ENCODE results near the gene KCNAB2.
"Not testable (repeated sequence)": the region's sequence is repeated elsewhere in the genome, so short reads cannot be mapped to it uniquely, and the experiment has no call there.

The KCNAB2 gene

GRCh38 chr1:6075748-6076147 is 30.1 kb downstream of the KCNAB2 start:
- no peak overlapping the region for H2AFZ ChIP-seq (ENCODE audit: low read length)
- H4K20me1 ChIP-seq (ENCODE audit: insufficient read depth, low read length): no peaks in the 10 kb centered on the region
- no peak overlapping the region for H3K27ac ChIP-seq (ENCODE audit: low read depth, low read length, poor library complexity, severe bottlenecking)
- H3K79me2 ChIP-seq (ENCODE audit: insufficient read depth, low read length): no peaks in the 10 kb centered on the region
- H3K27me3 ChIP-seq (ENCODE audit: insufficient read depth, low read length): no peaks in the 10 kb centered on the region
- H3K36me3 ChIP-seq (ENCODE audit: insufficient read depth, low read length): peaks cover 47% of the 10 kb centered on the region
- H3K9ac ChIP-seq (ENCODE audit: low read length): no peak overlapping the region
- no peak for TF ChIP-seq CTCF (IDR thresholded peaks at IDR 0.05; ENCODE audit: low read length)
- no peak for TF ChIP-seq EZH2 (IDR thresholded peaks at IDR 0.05; ENCODE audit: borderline replicate concordance, low read length)
- H3F3A ChIP-seq (ENCODE audit: insufficient read depth, low read length): no peaks in the 10 kb centered on the region
- no peak overlapping the region for H3K4me2 ChIP-seq (ENCODE audit: low read length)
- H3K9me2 ChIP-seq (ENCODE audit: low read depth, low read length): no peaks in the 10 kb centered on the region
- H3K9me3 ChIP-seq (ENCODE audit: low read length): no peaks in the 10 kb centered on the region
- no peaks in the 10 kb centered on the region for H3K4me1 ChIP-seq (ENCODE audit: insufficient read depth, low read length, severe bottlenecking)
- no peak overlapping the region for H3K4me3 ChIP-seq (ENCODE audit: low read depth, low read length, poor library complexity, severe bottlenecking)

GRCh38 chr1:6077061-6077460 is 31.4 kb downstream of the KCNAB2 start:
- H3K9ac ChIP-seq (ENCODE audit: low read length); H3K9me3 ChIP-seq (ENCODE audit: low read length); H3K27me3 ChIP-seq (ENCODE audit: insufficient read depth, low read length); H2AFZ ChIP-seq (ENCODE audit: low read length); H3F3A ChIP-seq (ENCODE audit: insufficient read depth, low read length); H4K20me1 ChIP-seq (ENCODE audit: insufficient read depth, low read length); H3K27ac ChIP-seq (ENCODE audit: low read depth, low read length, poor library complexity, severe bottlenecking); H3K9me2 ChIP-seq (ENCODE audit: low read depth, low read length); H3K4me2 ChIP-seq (ENCODE audit: low read length); H3K4me1 ChIP-seq (ENCODE audit: insufficient read depth, low read length, severe bottlenecking); H3K79me2 ChIP-seq (ENCODE audit: insufficient read depth, low read length); H3K4me3 ChIP-seq (ENCODE audit: low read depth, low read length, poor library complexity, severe bottlenecking): not testable (repeated sequence)
- H3K36me3 ChIP-seq (ENCODE audit: insufficient read depth, low read length): peaks cover 60% of the 10 kb centered on the region

DNA sequence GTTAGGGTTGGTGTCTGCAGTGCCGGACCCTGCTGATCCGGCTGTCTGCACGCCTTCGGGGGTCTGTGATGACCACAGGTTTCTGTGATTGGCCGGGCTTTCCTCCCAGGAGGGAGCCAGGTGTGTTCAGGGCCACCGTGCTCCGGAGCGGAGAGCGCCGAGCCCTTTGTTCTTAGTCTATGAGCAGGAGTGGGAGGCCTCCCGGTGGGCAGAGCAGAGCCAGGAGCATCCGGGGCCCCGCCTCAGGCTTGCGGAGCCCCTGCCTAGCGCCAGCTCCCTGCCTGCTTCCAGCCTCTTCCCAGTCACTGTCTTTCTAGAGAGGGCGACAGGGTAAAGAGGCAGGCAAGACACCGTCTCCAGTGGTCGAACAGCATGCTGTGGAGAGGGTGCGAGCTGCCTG is 31.8 kb downstream of the KCNAB2 start:
- no peaks in the 10 kb centered on the region for H3K79me2 ChIP-seq (ENCODE audit: insufficient read depth, low read length)
- H3K4me3 ChIP-seq (ENCODE audit: low read depth, low read length, poor library complexity, severe bottlenecking): no peak overlapping the region
- no peaks in the 10 kb centered on the region for H3F3A ChIP-seq (ENCODE audit: insufficient read depth, low read length)
- H3K9me2 ChIP-seq (ENCODE audit: low read depth, low read length): no peaks in the 10 kb centered on the region
- H2AFZ ChIP-seq (ENCODE audit: low read length): no peak overlapping the region
- peaks cover 62% of the 10 kb centered on the region for H3K36me3 ChIP-seq (ENCODE audit: insufficient read depth, low read length)
- H3K4me1 ChIP-seq (ENCODE audit: insufficient read depth, low read length, severe bottlenecking): no peaks in the 10 kb centered on the region
- H3K9ac ChIP-seq (ENCODE audit: low read length): no peak overlapping the region
- no peaks in the 10 kb centered on the region for H3K9me3 ChIP-seq (ENCODE audit: low read length)
- H3K27me3 ChIP-seq (ENCODE audit: insufficient read depth, low read length): no peaks in the 10 kb centered on the region
- H3K4me2 ChIP-seq (ENCODE audit: low read length): no peak overlapping the region
- no peak for TF ChIP-seq EZH2 (IDR thresholded peaks at IDR 0.05; ENCODE audit: borderline replicate concordance, low read length)
- TF ChIP-seq CTCF (IDR thresholded peaks at IDR 0.05; ENCODE audit: low read length): no peak
- no peak overlapping the region for H3K27ac ChIP-seq (ENCODE audit: low read depth, low read length, poor library complexity, severe bottlenecking)
- no peaks in the 10 kb centered on the region for H4K20me1 ChIP-seq (ENCODE audit: insufficient read depth, low read length)

DNA sequence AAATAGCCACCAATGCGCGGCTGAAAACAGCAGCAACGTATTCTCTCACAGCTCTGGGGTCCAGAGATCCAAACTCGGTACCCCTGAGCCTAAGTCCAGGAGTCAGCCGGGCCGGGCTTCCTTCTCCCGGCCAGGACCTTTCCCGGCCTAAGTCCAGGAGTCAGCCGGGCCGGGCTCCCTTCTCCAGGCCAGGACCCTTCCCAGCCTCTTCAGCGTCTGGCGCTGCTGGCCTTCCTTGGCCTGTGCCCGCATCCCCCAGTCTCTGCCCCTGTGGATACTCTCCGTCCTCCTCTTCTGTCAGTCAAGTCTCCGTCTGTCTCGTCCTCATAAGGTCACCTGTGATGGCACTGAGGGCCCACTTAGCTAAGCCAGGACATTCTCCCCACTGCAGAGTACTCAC is 32.2 kb downstream of the KCNAB2 start:
- Histone ChIP-seq H3K79me2 (ENCODE audit: insufficient read depth, low read length) (no peaks in the 10 kb centered on the region), H3K9ac (ENCODE audit: low read length) (no peak overlapping the region), H3K36me3 (ENCODE audit: insufficient read depth, low read length) (peaks cover 59% of the 10 kb centered on the region), H3K4me1 (ENCODE audit: insufficient read depth, low read length, severe bottlenecking) (no peaks in the 10 kb centered on the region), H3K27ac (ENCODE audit: low read depth, low read length, poor library complexity, severe bottlenecking) (no peak overlapping the region), H3K9me3 (ENCODE audit: low read length) (no peaks in the 10 kb centered on the region), H3K4me2 (ENCODE audit: low read length) (no peak overlapping the region), H3K9me2 (ENCODE audit: low read depth, low read length) (no peaks in the 10 kb centered on the region), H4K20me1 (ENCODE audit: insufficient read depth, low read length) (no peaks in the 10 kb centered on the region), H3F3A (ENCODE audit: insufficient read depth, low read length) (no peaks in the 10 kb centered on the region), H2AFZ (ENCODE audit: low read length) (no peak overlapping the region), H3K4me3 (ENCODE audit: low read depth, low read length, poor library complexity, severe bottlenecking) (no peak overlapping the region), H3K27me3 (ENCODE audit: insufficient read depth, low read length) (no peaks in the 10 kb centered on the region)
- TF ChIP-seq CTCF (IDR thresholded peaks at IDR 0.05; ENCODE audit: low read length): no peak
- TF ChIP-seq EZH2 (IDR thresholded peaks at IDR 0.05; ENCODE audit: borderline replicate concordance, low read length): no peak
